Spleen (tissue), 11 donors: Measurements from ENCODE around the gene MEI1. TPM values are rescaled to one million over a fixed set of nuclear protein-coding genes. Genes with fewer than 3 reads are reported as not detected.
A peak's percentile ranks its signal among the peaks of the same experiment; 100 is the strongest.

Source experiments
- DNase-seq: peaks from one replicate; pipeline ENCODE4 v3.0.0-alpha.2; 2020
- H3K27ac ChIP-seq, 8 donors: fragments of 200-600 bp; sonication (generic) in 7 of 8; 1 replicate in 4 of 8; 2 replicates in 4 of 8; pipeline versions ENCODE4 v1.5.0 to v1.8.0; 2016 to 2021; ENCODE audit warnings: inconsistent platforms in 4 of 8, mild to moderate bottlenecking in 4 of 8, moderate library complexity in 1 of 8
- H3K27me3 ChIP-seq, 7 donors: fragments of 200-600 bp; sonication (generic) in 6 of 7; replicated peaks in 1 of 7; 1 replicate in 4 of 7; 2 replicates in 3 of 7; pipeline versions ENCODE4 v1.5.0 to v1.8.0; 2016 to 2021; ENCODE audit warnings: inconsistent platforms in 3 of 7, mild to moderate bottlenecking in 1 of 7
- H3K36me3 ChIP-seq, 6 donors: fragments of 200-600 bp; sonication (generic) in 5 of 6; 1 replicate in 4 of 6; 2 replicates in 2 of 6; pipeline versions ENCODE4 v1.5.0 to v1.8.0; 2016 to 2021; ENCODE audit warnings: inconsistent platforms in 2 of 6
- H3K4me1 ChIP-seq, 6 donors: fragments of 200-600 bp; sonication (generic) in 5 of 6; 1 replicate in 3 of 6; 2 replicates in 3 of 6; pipeline versions ENCODE4 v1.5.0 to v1.8.0; 2016 to 2021; ENCODE audit warnings: inconsistent platforms in 3 of 6
- H3K4me3 ChIP-seq, 8 donors: fragments of 200-600 bp; sonication (generic) in 7 of 8; 1 replicate in 4 of 8; 2 replicates in 4 of 8; pipeline versions ENCODE4 v1.5.0 to v1.8.0; 2016 to 2021; ENCODE audit warnings: inconsistent platforms in 4 of 8, mild to moderate bottlenecking in 4 of 8, moderate library complexity in 2 of 8
- H3K9me3 ChIP-seq, 8 donors: fragments of 200-600 bp; sonication (generic) in 7 of 8; 1 replicate in 4 of 8; 2 replicates in 4 of 8; pipeline versions ENCODE4 v1.5.0 to v1.8.0; 2016 to 2021; ENCODE audit warnings: inconsistent platforms in 4 of 8
- POLR2A ChIP-seq, 3 donors: fragments of 450-650 bp; IDR thresholded peaks; one replicate each; pipeline ENCODE4 v1.5.1; 2017; ENCODE audit warnings: antibody characterized with exemption in 3 of 3, mild to moderate bottlenecking in 1 of 3
- POLR2AphosphoS5 ChIP-seq, 3 donors: sonication (generic); formaldehyde crosslinking; IDR thresholded peaks; one replicate each; pipeline ENCODE4 v1.5.1; 2017; ENCODE audit warnings: antibody characterized with exemption in 3 of 3
- WGBS, 5 donors: extraction: QIAGEN DNeasy Blood & Tissue Kit in 3 of 5; methylation state at CpG; one replicate each; pipeline versions ENCODE4 v1.1.5 to v1.1.7; 2013 to 2018; 5-methylcytosine and 5-hydroxymethylcytosine counted together
- intact Hi-C: fragments of 100-400 bp; cut with DNase I; formaldehyde crosslinking; loops from one replicate; pipeline ENCODE4 v1.15.0; 2023; ENCODE audit warnings: low total_unique reads
- polyA plus RNA-seq, 3 donors: library from polyadenylated mRNA; stranded (reverse); fragments of 200-250 nt; gene quantifications; one replicate each; pipeline ENCODE4 v1.2.1, GENCODE V29; 2013
- total RNA-seq, 7 donors: library from RNA; depleted of rRNA in 3 of 7; stranded (reverse); fragments of >200 nt in 3 of 7; fragmentation: NEBNext Ultra II Directional in 4 of 7; extraction: Animal tissue kit (Norgen Biotek cat#: 25700) in 4 of 7; gene quantifications; one replicate each; pipeline versions ENCODE4 v1.1.0 to v1.2.1, GENCODE V29; 2016 to 2021
- TF ChIP-seq, protein P1 (sequence below), 11 experiments: fragments of 200-600 bp in 7 of 11; fragments of 450-650 bp in 4 of 11; sonication (generic) in 4 of 11; IDR thresholded peaks in 8 of 11; conservative IDR thresholded peaks in 3 of 11; 1 replicate in 7 of 11; 2 replicates in 4 of 11; pipeline versions ENCODE4 v1.4.0 to v1.8.0; 2016 to 2021; ENCODE audit warnings: antibody characterized with exemption in 11 of 11, inconsistent platforms in 4 of 11, mild to moderate bottlenecking in 1 of 11
- donor health status: healthy with polysubstance abuse.
- donor health status: DM: no; HTN: no; CAD: no; lungs with moderate emphysema.
- donor health status: DM: no; HTN: no; CAD: no.
- donor health status: Bipolar disorder and iron deficiency.
- donor health status: healthy.
- donor health status: DM: no; HTN: no; CAD: no.
- donor health status: DM: yes; HTN: yes; CAD: no.

The MEI1 gene
- total and polyA plus RNA-seq, 10 donors = 17.7 to 56.5 (median 22.1) TPM

DNA sequence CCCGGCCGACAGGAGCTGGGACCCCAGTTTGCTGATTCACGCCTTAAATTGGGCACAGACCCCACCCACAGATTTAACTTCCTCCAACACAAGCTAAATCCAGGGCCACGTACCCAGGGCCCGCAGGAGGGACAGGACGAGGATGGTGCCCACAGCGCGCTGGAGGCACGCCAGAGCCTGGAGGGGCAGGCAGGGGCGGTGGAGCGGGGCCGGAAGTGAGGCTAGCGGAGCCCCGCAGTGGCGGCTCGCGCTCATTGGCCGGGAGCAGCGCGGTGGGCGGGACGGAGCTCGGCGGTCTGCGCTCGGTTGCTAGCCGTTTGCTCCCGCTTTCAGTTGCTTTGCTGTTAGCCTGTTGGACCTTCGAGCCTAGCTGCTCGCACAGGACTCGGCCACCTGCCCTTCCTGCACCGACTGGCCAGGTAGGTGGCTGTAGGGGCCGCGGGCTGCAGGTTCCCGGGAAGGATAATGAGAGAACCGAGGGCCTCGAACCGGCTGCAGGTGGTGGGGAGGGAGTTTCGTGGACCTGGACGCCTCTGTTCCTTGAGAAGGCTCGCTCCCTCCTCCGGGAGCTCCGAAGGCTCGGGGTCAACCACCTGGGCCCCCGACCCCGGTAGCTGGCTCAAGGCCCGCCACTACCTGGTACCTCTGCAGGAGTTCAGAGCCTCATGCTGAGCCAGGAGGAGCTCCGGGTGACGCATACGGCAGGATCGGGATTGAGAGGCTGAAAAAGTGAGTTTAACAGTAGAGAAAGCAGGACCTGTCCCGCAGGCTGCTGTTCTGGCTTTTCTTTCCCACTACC is 101.2 kb downstream of the MEI1 start, which contains the start of gene CCDC134:
CCDC134 (plus strand) TSS at position 332 of the 799 bp plus-strand sequence. CDS start 8,212 bp downstream, outside the sequence.
- DNase-seq = peak; percentile 98
- H3K36me3 ChIP-seq = peaks cover 0 to 5% (median 0%) of the 10 kb centered on the region in 6 donors
- TF ChIP-seq, protein P1, sequence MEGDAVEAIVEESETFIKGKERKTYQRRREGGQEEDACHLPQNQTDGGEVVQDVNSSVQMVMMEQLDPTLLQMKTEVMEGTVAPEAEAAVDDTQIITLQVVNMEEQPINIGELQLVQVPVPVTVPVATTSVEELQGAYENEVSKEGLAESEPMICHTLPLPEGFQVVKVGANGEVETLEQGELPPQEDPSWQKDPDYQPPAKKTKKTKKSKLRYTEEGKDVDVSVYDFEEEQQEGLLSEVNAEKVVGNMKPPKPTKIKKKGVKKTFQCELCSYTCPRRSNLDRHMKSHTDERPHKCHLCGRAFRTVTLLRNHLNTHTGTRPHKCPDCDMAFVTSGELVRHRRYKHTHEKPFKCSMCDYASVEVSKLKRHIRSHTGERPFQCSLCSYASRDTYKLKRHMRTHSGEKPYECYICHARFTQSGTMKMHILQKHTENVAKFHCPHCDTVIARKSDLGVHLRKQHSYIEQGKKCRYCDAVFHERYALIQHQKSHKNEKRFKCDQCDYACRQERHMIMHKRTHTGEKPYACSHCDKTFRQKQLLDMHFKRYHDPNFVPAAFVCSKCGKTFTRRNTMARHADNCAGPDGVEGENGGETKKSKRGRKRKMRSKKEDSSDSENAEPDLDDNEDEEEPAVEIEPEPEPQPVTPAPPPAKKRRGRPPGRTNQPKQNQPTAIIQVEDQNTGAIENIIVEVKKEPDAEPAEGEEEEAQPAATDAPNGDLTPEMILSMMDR (IDR thresholded peaks at IDR 0.05 in 8 of 11, conservative IDR thresholded peaks at IDR 0.05 in 3 of 11) = peak in 2 of 11 experiments; percentile 7 to 17
- TF ChIP-seq POLR2AphosphoS5 (IDR thresholded peaks at IDR 0.05) (peak; percentile 98 to 99 (median 98)), POLR2A (IDR thresholded peaks at IDR 0.05) (peak; percentile 30 to 75 (median 53))
- H3K27ac ChIP-seq = peak within 1 kb of the TSS; percentile 85 to 98 (median 94)
- peaks cover 5 to 52% (median 23%) of the 10 kb centered on the region in 6 donors for H3K4me1 ChIP-seq
- WGBS, 5 donors = 0 to 1% (median 0%) methylated on average over 12 to 52 of the region's 52 CpGs
- intact Hi-C loops = no loop called here
- H3K9me3 ChIP-seq = no peaks in the 10 kb centered on the region
- H3K27me3 ChIP-seq = no peaks in the 10 kb centered on the region
- H3K4me3 ChIP-seq = peak within 1 kb of the TSS; percentile 55 to 93 (median 84)

DNA sequence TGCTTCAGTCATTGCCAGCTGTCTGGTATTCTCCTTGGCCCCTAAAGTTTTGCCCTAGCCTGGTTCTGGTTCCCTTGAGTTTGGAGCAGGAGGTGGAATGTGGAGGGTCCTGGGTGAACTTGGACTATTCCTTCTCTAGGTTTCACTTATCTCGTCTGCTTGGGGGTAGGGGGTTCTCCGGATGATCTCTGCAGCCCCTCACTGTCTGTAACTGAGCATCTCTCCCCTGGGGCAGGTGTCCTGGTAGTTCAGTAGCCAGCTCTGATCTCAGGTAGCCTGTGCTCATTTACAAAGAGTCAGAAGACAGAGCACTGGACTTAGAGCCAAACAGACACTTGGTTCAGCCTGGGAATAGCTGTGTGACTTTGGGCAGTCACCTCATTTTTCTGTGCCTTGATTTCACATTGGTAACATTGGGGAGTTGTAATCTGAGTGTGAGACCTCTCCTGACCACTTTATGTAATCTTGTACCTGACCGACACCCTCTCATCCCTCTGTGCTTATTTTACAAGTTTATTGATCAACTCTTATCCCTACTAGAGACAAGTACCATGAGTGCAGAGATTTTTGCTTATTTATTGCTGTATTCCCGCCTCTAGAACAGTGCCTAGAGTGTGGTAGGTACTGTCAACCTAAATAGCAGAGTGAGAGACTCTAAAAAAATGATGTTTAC is 102.0 kb downstream of the MEI1 start:
- intact Hi-C loops = no loop called here
- H3K36me3 ChIP-seq = no peaks in the 10 kb centered on the region
- TF ChIP-seq, protein P1 (IDR thresholded peaks at IDR 0.05 in 8 of 11, conservative IDR thresholded peaks at IDR 0.05 in 3 of 11) = no peak
- TF ChIP-seq POLR2A (IDR thresholded peaks at IDR 0.05) (no peak), POLR2AphosphoS5 (IDR thresholded peaks at IDR 0.05) (no peak)
- no peak for DNase-seq
- peak overlapping the region; percentile 55 to 93 (median 84) for H3K4me3 ChIP-seq
- H3K9me3 ChIP-seq = no peaks in the 10 kb centered on the region
- H3K27ac ChIP-seq = peak overlapping the region in 7 of 8 donors; percentile 85 to 98 (median 94)
- H3K4me1 ChIP-seq = peaks cover 5 to 52% (median 23%) of the 10 kb centered on the region in 6 donors
- WGBS, 5 donors = 32 to 41% (median 37%) methylated on average over 4 of the region's 4 CpGs
- no peaks in the 10 kb centered on the region for H3K27me3 ChIP-seq

DNA sequence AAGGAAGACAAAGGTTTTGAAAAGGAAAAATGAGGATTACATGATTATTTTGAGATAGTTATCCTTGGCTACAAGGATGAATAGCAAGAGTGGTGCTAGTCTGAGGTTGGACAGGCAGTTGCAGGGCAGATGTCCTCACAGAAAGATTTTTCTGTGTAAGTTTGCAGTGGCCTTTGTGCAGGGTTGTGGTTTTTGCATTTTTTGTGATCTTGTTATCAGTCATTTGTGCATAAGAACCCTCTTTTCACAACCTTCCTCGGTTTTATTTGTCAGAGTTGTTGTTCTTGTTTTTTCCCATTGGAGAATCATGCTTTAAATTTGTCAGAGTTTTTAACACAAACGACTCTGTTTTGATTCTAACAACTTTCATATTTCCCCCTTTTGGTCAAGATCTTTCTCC is 102.6 kb downstream of the MEI1 start:
- TF ChIP-seq POLR2A (IDR thresholded peaks at IDR 0.05) = no peak
- Histone ChIP-seq H3K36me3 (no peaks in the 10 kb centered on the region), H3K27me3 (no peaks in the 10 kb centered on the region), H3K4me1 (peaks cover 5 to 52% (median 23%) of the 10 kb centered on the region in 6 donors), H3K4me3 (peak overlapping the region in 4 of 8 donors; percentile 67 to 93 (median 88)), H3K9me3 (no peaks in the 10 kb centered on the region), H3K27ac (no peak overlapping the region)
- intact Hi-C loops = no loop called here
- DNase-seq = no peak
- 44 to 75% (median 56%) methylated on average over 2 of the region's 2 CpGs for WGBS, 5 donors

DNA sequence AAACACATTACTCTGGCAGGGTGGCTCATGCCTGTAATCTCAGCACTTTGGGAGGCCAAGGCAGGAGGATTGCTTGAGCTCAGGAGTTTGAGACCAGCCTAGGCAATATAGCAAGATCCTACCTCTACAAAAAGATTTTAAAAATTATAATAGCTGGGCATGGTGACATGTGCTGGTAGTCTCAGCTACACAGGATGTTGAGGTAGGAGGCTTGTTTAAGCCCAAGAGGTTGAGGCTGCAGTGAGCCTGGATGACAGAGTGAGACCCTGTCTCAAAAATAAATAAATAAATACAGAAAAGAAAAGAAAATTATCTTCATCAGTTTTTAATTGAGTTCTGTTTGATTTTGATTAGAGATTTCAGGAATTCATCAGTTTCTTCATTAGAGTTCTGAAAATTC is 106.3 kb downstream of the MEI1 start:
- intact Hi-C loops = no loop called here
- TF ChIP-seq POLR2AphosphoS5 (IDR thresholded peaks at IDR 0.05) (no peak), POLR2A (IDR thresholded peaks at IDR 0.05) (no peak)
- TF ChIP-seq, protein P1 (IDR thresholded peaks at IDR 0.05 in 8 of 11, conservative IDR thresholded peaks at IDR 0.05 in 3 of 11) = no peak
- Histone ChIP-seq H3K9me3 (no peaks in the 10 kb centered on the region), H3K36me3 (peaks cover 0 to 25% (median 9%) of the 10 kb centered on the region in 6 donors), H3K4me1 (peaks cover 0 to 35% (median 15%) of the 10 kb centered on the region in 6 donors), H3K4me3 (no peak overlapping the region), H3K27ac (no peak overlapping the region), H3K27me3 (no peaks in the 10 kb centered on the region)
- DNase-seq = no peak
